Skeletal muscle cell (primary cell): ENCODE measurements around the gene KLK15.
"Not testable (repeated sequence)": the region's sequence is repeated elsewhere in the genome, so short reads cannot be mapped to it uniquely, and the experiment has no call there.

ENCODE experiments used
- DNase-seq: peaks from one replicate; pipeline ENCODE4 v3.0.0-alpha.2; 2010; ENCODE audit warnings: low read depth
- H3K4me3 ChIP-seq: 2 replicates; pipeline ENCODE4 v1.5.1; 2011; ENCODE audit warnings: low read depth, mild to moderate bottlenecking, control low read depth, low read length, moderate library complexity

KLK15 gene

GRCh38 chr19:50798659-50799546, 34.5 kb downstream of the KLK15 start:
- no peak for DNase-seq
- H3K4me3 ChIP-seq = no peak overlapping the region

DNA sequence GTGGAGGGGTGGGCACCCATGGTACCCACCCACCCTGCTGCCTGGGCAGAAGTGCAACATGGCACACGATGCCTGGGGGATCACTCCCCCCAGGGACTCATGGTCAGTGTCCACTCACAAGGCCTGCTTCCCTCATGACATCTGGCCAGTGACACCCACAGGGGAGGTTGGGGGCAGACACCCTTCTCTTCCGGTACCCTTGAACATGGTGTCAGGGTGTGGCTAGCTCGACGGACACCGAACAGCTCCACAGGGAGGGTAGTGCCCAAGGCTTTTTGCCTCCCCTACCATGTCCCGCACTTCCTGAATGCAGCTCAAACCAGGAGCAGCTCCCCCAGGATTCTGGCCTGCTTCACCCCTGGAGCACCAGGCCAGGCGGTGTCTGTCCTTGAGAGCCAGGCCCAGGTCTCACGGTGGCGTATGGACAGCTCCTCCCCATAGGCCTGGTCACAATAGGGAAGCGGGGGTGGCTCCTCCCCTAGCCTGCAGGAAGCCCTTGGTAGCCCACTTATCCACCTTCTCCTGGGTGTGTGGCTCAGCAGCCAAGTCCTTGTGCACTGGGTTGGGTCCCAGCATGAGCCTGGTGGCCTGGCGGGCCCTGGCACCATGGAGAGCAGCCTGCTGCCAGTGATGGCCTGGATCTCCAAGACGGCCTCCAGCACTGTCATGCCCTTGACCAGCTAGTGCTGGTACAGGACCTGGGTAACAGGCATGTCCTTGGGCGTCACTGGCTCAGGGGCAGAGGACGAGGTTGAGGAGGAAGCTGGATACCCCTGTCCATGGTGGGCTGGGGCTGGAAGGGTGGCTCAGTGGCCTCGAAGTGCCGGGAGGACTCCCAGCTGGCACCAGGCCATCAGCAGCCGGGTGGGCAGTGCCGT, 35.4 kb downstream of the KLK15 start:
- DNase-seq = no peak
- H3K4me3 ChIP-seq = no peak overlapping the region

GRCh38 chr19:50797429-50797780, 36.0 kb downstream of the KLK15 start:
- DNase-seq = no peak

DNA sequence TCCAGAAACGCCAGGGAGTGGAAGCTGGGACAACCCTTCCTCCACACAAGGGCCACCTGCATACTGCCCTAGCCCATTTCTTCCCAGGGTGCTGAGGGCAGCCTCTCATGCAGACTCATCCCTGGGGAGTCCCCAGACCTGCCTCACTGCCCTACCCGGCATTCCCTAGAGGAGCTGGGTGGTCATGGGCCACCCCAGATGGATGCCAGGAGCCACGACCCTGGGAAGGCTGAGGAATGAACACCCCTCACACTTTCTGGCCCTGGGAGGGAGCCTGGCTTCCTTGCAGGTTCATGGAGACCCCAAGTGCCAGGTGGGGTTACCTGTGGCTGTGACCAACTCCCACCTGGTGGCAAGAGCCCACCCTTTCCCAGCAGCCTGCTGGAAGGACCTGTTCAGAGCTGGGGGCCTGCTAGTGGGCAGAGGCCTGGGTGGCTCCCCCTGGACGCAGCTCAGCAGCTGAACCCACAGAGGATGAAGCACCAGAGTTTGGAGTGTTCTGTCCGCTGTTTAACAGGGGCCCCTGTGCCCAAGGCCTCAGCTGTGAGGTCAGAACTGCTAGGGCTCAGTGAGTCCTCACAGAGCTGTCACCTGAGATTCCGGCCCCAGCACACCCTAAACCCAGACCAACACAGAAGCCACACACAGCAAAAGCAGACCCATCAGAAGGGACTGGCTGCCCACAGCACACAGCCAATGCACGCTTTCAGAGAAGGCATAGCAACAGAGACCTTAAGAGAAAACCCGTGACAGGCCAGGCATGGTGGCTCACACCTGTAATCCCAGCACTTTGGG, 36.5 kb downstream of the KLK15 start:
- no peak overlapping the region for H3K4me3 ChIP-seq
- no peak for DNase-seq

More at GRCh38 chr19:50797429-50797780, 36.0 kb downstream of the KLK15 start:
- no peak overlapping the region for H3K4me3 ChIP-seq

- DNase-seq = no peak
- H3K4me3 ChIP-seq = no peak overlapping the region
Observed at GRCh38 chr19:50796128-50796633, 37.2 kb downstream of the KLK15 start.

- H3K4me3 ChIP-seq = no peak overlapping the region
- DNase-seq = no peak
Observed at GRCh38 chr19:50795664-50796073, 37.7 kb downstream of the KLK15 start.

DNA sequence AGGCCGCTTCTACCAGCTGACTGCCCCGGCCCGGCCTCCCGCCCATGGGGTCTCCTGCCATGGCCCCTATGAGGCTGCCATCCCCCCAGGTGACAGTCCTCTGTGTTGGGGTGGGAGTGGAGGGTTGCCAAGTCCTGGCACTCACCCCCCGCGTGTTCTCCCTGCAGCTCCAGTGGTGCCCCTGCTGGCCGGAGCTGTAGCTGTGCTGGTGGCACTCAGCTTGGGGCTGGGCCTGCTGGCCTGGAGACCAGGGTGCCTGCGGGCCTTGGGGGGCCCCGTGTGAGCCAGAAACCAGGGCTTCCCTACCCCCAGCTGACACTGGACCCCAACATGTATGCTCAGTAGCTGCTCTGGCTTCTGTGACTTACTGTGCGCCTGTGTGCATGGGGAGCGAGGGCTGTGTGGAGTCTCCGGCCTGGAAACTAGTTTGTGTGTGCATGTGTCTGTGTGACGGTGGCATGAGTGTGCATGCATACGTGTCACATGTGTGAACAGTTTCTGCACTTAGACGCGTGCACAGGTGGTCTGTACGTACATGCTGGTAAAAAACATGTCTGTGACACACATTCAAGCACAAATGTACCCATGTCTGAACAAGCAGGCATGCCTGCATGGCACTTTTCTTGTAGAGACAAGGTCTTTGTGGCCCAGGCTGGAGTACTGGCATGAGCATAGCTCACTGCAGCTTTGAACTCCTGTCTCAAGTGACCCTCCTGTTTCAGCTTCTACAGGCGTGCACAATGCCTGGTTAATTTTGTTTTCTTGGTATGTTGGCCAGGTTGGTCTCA, 38.3 kb downstream of the KLK15 start:
- no peak overlapping the region for H3K4me3 ChIP-seq
- no peak for DNase-seq

DNA sequence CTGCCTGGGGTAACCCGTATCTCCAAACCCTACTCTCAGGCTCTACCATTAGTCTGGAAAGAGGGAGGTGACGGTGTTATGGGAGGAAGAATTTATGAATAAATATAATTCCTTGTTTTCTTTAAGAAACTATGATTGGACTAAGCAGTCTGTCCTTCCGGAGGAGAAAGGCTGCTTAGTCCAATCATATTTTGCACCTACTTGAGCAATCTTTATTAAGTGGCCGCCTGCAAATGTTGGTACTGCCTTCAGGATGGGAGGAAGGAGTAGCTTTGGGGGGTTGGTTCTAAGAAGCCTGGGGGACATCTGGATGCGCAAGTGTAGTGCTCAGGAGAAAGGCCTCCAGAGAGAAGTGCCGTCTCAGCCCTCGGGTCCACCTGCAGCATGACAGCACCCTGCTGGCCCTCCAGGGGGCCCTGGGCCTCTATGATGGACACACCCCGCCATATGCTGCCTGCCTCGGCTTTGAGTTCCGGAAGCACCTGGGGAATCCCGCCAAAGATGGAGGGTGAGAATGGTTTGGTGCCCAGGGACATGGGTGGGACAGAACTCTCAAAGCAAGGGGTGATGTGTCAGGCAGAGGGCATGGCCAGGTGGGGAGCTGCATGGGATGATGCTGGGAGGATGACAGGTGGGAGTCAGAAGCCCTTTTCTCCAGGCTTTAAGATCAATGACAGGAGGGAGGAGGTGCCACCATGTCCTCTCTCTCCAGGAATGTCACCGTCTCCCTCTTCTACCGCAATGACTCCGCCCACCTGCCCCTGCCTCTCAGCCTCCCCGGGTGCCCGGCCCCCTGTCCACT, 39.1 kb downstream of the KLK15 start:
- DNase-seq = no peak
- H3K4me3 ChIP-seq = no peak overlapping the region

GRCh38 chr19:50793558-50794065, 39.8 kb downstream of the KLK15 start:
- no peak for DNase-seq
- no peak overlapping the region for H3K4me3 ChIP-seq

- DNase-seq = no peak
- H3K4me3 ChIP-seq = no peak overlapping the region
Observed at GRCh38 chr19:50792272-50793250, 40.8 kb downstream of the KLK15 start.

GRCh38 chr19:50791594-50792271, 41.6 kb downstream of the KLK15 start:
- DNase-seq = no peak
- no peak overlapping the region for H3K4me3 ChIP-seq

GRCh38 chr19:50790922-50791467, 42.4 kb downstream of the KLK15 start:
- no peak overlapping the region for H3K4me3 ChIP-seq
- no peak for DNase-seq

GRCh38 chr19:50790396-50790795, 43.0 kb downstream of the KLK15 start, which contains the start of gene ACP4:
ACP4 (plus strand) TSS chr19:50790415; CDS start chr19:50790415, 0 bp downstream.
- H3K4me3 ChIP-seq = no peak within 1 kb of the TSS

GRCh38 chr19:50785329-50785728, 48.0 kb downstream of the KLK15 start:
- no peak overlapping the region for H3K4me3 ChIP-seq
- DNase-seq = no peak

More at GRCh38 chr19:50790396-50790795, 43.0 kb downstream of the KLK15 start, which contains the start of gene ACP4:
- no peak for DNase-seq

GRCh38 chr19:50784710-50785109, 48.7 kb downstream of the KLK15 start:
- DNase-seq = no peak
- H3K4me3 ChIP-seq = no peak overlapping the region

GRCh38 chr19:50783848-50784152, 49.6 kb downstream of the KLK15 start:
- not testable (repeated sequence) for DNase-seq, H3K4me3 ChIP-seq
